Stromal cell of bone marrow (primary cell): ENCODE measurements around the gene TBX21.

Experiments
- DNase-seq: peaks from one replicate; pipeline ENCODE4 v3.0.0-alpha.2; 2012; ENCODE audit warnings: low read depth

Gene TBX21, protein sequence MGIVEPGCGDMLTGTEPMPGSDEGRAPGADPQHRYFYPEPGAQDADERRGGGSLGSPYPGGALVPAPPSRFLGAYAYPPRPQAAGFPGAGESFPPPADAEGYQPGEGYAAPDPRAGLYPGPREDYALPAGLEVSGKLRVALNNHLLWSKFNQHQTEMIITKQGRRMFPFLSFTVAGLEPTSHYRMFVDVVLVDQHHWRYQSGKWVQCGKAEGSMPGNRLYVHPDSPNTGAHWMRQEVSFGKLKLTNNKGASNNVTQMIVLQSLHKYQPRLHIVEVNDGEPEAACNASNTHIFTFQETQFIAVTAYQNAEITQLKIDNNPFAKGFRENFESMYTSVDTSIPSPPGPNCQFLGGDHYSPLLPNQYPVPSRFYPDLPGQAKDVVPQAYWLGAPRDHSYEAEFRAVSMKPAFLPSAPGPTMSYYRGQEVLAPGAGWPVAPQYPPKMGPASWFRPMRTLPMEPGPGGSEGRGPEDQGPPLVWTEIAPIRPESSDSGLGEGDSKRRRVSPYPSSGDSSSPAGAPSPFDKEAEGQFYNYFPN

DNA sequence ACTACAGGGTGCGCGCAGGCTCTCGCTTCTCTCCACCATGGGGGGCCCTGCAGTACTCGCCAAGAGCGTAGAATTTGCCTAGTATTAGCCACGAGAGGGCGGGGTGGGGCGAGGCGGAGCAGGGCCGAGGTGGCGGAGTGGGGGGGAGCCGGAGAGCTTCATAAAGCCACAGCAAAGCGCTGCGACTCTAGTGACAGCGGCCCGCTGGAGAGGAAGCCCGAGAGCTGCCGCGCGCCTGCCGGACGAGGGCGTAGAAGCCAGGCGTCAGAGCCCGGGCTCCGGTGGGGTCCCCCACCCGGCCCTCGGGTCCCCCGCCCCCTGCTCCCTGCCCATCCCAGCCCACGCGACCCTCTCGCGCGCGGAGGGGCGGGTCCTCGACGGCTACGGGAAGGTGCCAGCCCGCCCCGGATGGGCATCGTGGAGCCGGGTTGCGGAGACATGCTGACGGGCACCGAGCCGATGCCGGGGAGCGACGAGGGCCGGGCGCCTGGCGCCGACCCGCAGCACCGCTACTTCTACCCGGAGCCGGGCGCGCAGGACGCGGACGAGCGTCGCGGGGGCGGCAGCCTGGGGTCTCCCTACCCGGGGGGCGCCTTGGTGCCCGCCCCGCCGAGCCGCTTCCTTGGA, at the start of gene TBX21:
TSS of gene TBX21 (plus strand) at position 190 of the 627 bp plus-strand sequence. CDS start at position 409, 219 bp downstream.
- no peak for DNase-seq

DNA sequence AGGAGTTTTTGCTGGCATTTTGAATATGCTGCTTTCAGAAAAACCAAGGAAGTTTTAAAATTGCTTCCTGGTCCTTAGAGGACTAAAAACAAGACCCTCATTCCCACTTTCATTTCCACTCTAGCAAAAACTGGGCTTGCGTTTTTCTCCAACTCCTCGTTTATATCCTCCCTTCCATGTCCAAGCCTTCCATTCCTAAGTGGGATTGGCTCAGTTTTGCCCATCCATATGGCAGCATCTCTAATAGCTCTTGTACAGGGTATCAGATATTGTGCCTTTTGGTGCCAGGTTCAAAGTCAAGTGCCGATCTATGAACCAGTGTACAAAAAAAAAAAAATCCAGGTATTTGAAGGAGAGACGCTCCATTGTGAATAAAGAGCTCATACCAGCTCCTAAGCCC, 49.0 kb upstream of the TBX21 start:
- DNase-seq: no peak

DNA sequence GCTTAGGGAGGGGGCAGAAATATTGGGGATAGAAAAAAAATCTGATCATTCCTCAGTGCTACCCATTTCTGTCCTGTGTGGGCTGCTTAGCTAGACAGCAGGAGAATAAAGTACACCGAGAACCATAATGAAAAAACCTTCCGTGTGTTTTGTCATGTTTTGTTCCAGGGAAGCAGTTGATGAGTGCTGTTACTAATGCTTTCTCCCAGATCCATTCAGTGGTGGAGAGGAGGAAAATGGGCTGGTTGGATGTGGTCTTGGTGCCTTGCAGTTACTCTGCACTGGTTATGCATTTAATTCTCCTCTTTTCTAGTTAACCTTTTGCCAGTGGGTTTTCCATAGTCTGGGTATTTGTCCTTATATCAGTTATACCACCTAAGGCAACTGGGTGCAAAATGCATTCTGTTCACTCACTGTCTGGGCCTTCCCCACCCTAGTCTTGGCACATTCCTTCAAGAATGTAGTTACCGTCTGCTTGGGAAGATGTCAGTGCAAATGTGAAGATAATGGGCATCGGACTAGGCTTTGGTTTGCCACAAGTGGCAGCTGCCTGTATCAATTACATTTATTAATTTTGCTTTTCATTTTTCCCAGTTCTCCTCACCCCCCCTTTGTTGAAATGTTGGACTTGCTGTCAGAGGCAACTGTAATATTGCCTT, 48.4 kb upstream of the TBX21 start:
- no peak for DNase-seq

DNA sequence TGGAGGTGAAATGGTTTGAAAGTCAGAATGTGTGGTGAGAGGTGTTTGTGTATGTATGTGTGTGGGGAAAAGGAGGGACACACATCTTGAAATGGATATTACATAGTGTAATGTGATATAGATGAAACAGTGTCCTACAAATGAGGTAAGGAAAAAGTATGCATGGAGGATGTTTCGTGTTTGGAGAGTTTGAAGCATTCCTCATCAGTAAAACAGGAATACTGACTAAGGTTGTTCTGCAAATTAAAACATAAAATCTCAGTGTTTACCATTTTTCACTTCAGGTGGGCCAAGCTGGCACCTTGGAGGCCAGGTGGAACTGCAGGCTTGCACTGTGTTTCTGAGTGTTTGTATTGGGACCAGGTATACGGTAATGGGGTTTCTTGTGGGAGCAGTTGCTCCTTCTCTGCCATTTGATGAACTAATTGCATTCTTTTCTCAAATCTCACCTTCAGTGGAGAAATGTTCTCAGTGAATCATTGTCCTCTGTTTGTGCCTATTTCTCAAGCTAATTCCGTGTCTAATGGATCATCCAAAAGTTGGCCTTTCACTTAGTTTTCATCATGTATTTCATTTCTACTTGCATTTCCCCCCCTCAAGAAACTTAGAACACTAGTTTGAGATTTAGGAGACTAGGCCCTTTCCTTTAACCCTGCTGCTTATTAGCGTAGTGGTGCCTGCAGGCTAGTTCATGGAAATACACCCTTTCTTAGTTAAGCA, 47.3 kb upstream of the TBX21 start:
- no peak for DNase-seq

DNA sequence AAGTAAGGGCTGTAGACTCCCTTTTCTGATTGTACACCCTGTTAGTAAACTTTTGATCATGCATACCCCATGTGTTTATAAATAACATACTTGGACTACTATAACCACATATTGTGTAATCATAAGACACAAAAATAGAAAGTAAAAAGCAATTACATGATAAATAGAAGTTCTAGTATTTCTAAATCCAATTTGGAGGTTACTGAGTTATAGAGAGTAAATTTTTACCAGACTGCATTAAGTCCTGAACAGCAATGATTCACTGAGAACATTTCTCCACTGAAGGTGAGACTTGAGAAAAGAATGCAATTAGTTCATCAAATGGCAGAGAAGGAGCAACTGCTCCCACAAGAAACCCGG, 46.8 kb upstream of the TBX21 start:
- no peak for DNase-seq

DNA sequence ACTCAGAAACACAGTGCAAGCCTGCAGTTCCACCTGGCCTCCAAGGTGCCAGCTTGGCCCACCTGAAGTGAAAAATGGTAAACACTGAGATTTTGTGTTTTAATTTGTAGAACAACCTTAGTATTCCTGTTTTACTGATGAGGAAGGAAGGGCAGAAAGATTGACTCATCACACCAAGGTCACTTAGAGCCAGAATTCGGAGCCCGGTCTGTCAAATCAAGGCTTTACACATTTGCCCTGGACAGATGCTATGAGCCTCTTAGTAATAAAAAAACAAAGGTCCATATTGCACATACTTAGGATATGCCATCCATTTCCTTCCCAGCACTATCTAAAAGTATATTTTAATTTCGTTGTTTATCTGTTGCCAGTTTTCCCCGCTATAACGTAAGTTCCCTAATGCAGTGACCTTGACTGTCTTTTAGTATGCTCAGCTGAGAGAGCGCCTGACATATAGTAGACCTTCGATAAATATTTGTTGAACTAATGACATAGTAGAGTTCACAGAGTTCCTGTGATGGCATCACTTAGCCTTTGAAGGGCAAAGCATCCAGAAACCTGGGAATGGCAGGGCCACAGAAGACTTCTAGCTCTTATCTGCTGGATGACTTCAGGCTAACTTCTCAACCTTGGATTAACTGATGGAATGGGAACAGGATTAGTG, 46.2 kb upstream of the TBX21 start:
- DNase-seq: no peak

DNA sequence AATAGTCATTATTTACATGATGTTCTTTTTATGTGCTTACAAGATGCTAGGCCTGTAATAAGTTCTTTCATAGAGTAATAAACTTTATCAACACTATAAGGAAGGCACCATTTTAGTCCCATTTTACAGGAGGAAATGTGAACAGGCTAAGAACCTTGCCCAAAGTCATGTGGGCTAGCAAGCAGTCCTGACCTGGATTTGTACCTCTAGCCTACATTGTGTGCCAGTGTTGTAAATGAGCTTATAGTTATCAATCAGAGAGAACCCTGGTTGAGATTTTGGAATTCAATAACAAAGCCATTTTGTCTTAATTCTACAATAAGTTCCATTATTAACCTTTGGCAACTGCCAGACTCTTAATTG, 45.7 kb upstream of the TBX21 start:
- no peak for DNase-seq

DNA sequence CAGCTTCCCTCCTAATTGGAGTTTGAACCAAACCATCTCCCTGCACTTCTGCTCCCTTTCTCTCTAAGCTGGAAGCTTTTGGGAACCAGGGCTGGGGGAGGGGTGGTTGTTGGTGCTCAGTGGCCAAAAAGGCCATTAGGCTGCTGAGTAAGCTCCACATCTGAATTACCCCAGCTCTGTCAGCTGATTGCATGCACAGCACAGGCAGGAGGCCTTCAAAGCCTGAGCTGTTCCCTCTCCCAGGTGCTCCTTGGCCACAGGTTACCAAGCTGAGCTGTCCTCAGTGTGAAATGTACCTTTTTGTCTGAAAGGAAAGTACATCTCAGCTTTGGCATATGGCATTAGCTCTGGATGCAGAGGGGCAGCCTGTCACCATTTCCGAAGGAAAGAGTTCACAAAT, 45.3 kb upstream of the TBX21 start:
- peak; percentile 43 for DNase-seq

DNA sequence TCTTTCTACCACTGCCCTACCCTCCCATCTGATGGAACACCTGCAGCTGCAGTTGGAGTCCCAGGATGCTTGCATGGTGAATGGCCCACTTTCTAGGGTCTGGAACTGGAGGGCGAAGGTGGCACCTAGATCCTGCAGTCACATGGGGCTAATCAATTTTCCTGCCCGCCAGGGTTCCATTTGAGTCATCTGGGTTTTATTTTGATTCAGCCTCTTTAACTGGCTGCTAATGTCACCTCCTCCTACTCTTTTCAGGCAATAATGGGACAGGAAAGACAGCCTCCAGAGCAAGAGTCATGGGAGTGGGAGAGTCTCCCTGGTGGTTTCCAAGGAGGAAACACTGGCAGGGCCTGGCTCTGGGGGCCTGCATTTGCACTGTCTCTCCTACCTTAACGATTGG, 42.9 kb upstream of the TBX21 start:
- DNase-seq: no peak

DNA sequence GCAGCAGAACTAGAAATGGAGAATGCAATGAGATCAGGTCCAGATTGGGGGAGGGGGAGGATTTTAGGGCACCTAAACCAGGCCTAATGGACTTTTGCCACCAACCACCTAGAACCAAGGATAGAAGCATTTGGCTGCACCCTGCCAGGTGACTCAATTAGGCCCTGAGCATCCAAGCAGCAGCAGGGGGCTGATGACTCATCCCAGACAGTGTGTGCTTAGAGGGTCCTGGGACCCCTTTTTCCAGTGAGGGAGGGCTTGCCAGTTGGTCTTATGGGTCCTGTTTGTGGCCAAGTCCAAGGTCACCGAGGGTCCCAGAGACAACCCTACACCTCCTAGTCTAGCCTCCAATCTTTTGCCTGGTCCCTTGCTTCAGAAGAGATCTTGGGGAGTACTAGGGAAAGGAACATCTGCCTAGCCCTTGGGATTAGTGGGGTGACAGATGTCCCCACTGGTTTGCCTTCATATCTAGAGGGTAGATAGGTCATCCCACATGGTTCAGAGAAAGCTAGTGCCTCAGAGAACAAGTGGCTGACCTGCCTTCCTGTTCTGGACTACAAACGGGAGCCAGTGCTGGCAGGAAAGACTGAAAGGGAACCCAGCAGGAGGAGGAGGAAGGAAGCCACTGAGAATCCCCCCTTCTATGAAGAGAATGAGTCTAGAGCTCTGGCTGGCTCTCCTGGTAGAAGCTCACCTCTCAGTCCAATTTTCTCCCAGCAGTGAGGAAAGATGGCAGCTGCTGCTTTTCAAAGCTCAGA, 40.7 kb upstream of the TBX21 start:
- DNase-seq: no peak

DNA sequence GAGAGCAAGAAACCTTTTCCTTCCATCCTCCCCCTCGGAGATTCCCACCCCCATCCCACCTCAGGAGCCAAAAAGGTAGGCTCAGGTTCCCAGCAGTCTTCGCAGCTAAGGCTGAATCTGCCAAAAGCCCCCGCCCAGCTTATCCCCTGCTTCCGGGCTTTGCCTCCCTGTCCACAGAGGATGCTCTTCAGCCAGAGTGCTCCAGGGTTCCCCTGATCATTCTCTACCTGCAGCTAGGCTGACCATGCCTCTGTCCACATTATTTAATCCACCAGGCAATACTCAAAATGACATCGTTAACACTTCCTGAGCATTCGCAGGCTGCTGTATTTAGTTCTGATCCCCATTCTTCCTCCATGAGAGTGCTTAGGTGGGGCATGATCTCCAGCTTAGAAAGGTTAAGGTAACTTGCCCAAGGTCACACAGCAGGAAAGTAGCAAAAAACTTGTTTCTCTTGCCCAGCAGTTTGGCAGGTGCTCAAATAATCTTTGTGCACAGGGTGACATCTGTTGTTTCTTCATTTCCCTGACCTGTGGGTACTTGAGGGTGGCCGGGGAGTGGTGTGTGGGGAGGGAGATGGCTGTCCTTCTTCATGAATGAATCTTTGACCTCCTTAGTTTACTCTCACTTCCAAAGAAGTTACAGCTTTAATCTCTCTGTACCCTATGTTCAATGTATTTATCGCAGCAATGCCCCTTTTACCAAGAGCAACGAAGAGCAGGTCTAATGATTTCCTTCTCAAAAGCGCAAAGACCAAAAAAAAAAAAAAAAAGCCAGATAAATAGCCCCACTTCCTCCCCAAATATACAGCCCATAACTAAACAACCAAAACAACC, 39.9 kb upstream of the TBX21 start:
- no peak for DNase-seq

DNA sequence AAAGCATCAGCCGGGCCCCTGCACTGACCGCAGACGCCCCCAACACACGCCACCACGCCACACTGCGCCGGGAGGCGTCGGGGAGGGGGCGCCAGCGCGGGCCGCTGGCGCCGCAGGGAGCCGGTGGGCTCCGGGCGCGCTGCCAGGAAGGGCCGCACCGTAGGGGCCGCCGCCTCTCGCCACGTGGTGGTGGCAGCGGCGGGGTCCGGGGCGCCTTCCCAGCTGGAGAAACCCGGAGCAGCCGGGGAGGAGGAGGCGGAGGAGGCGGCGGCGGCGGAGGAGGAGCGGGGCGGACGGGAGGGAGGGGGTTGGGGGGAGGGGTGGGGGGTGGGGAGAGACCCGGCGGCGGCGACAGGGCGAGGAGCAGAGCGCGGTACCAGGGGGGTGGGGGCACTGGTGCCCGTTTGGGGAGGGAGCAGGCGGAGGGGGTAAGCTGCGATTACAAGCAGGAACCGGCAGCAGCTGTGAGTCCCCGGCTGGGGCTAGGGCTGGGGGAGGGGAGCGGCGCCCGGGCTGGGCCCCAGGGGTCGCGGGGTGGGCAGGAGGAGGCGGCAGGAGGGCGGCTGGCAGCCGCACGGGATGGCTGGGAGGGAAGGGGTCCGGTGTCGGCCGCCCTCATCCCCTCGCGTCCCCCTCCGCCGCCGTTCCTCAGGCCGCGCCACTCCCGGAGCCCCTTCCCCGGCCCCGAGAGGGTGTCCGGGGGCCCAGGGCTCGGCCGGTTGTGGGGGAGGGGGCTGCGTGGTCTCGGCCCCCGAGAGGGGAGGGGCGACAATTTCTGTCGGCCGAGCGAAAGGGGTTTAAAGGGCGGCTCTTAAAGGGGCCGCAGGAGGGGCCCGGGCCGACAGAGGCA, 39.1 kb upstream of the TBX21 start, which contains the start of gene TBKBP1:
TSS of gene TBKBP1 (plus strand) at position 431 of the 850 bp plus-strand sequence. CDS start 1,952 bp downstream, outside the sequence.
- DNase-seq: no peak

DNA sequence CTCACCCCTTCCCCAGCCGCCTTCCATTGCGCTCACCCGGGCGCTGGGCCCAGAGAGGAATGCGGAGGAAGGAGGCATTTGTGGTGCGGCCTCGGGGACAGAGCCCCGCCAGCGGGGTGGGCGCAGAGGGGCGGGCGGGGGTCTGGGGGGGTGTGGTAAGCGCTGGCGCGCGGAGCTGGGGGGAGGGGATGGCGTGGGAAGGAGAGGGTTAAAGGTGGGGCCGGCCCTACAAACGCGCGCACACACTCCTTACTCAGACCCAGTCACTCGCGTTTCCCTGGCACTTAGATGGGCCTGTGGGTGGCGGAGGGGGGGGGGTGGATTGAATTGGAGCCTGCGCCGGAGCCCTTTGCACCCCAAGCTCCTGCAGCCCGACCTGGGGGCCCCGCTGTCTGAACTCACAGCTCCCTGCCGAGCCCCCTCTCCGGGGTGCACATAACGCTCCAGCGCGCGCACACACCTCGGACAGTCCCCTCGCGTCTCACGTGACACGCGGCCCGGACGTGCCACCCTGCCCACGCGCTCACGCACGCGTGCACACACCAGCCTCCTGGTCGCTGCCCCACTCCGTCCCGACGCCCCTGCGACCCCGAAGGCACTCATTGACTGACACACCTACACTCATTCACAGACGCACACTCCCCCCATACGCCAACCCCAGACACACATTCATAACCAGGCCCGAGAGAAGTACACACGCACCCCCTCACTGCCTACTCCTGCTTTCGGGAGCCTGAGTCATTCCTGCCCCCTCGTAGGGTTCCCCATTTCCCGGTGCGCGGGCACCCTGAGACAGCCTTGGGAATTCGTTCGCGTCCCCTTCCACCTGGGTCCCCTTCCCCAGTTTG, 38.2 kb upstream of the TBX21 start:
- no peak for DNase-seq

DNA sequence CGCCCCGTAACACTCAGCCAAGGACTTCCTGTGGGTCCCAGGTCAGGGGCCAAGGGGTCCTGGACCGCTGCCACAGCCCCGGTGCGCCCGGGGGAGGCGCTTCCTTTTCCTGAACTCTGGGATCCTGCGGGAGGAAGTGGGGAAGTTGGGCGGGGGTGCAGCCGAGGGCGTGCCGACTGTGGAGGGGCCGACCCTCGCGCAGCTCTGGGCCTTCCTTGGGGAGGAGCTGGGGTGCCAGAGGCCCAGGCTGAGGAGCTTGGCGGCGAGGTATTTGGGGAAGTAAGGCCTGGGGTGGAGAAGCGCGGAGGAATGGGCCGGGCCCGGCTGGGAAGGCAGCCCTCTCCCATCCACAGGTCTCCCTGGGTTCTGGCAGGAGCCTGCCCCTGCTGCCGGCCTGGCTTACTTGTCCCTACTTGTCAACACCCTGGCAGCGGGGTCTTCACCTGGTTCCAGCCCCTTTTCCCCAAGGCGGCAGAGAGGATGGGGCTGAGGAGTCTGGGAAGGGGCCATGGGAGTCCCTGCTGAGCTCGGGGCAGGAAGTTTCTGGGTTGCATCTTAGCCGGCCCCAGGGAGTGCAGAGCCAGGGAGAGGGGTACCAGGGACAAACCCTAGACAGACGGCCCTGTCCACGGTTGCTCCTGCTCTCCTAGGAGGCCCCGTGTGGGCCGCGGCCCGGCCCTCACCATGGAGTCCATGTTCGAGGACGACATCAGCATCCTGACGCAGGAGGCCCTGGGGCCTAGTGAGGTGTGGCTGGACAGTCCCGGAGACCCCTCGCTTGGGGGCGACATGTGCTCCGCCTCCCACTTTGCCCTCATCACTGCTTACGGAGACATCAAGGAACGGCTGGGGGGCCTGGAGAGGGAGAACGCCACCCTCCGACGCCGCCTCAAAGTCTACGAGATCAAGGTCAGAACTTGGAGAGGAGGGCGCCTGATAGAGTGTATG, 37.3 kb upstream of the TBX21 start:
- no peak for DNase-seq

DNA sequence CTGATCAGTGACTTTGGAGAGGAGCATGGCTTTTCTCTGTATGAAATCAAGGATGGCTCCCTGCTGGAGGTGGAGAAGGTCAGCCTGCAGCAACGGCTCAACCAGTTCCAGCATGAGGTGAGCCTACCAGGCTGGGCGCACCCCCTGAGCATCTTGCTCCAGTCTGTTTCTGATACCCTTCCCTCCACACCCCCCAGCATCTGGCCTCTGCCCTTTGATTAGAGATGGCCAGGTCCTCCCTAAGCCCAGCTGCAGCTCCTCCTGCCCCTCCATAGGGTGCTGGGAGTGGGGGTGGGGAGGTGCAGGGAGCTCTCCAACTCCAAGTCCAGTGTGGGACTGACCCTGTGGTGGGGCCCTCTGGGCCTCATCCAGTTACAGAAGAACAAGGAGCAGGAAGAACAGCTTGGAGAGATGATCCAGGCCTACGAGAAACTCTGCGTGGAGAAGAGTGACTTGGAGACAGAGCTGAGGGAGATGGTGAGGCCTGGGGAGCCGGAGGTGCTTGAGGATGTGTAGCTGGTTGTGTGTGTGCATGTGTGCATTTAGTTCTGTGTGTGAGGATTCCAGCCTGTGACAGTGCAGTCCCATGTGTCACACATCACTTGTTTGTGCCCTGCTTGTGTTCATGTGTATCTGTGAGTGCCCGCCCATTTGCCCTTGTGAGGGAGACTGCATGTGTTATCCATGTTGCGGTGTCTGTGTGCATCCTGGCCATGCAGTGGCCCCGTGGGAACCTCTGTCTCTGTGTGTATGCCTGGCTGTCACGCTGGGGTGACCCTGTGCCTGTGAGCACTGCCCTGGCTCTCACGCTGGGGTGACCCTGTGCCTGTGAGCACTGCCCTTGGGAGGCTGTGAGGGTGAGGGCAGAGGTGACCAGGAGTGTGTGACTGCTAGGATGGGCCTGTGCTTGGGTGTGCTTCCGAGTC, 36.1 kb upstream of the TBX21 start:
- no peak for DNase-seq
